Left lung (tissue), 10 donors: ENCODE data around the gene NDEL1. TPM values are rescaled to one million over a fixed set of nuclear protein-coding genes. Genes with fewer than 3 reads are reported as not detected.
"Not testable (repeated sequence)": the region's sequence is repeated elsewhere in the genome, so short reads cannot be mapped to it uniquely, and the experiment has no call there.

ENCODE experiments used
- ATAC-seq: fragments of 200-7000 bp; cut with Tn5 transposase; one replicate; pipeline ENCODE4 v1.9.1; 2020; ENCODE audit warnings: moderate library complexity
- DNase-seq, 4 donors: peaks; one replicate each; pipeline ENCODE4 v3.0.0-alpha.2; 2013 to 2020
- H3K27ac ChIP-seq, 2 donors: fragments of 200-600 bp; sonication (generic) in 1 of 2; one replicate each; pipeline versions ENCODE4 v1.5.0 to v1.8.0; 2020 to 2021
- H3K27me3 ChIP-seq, 2 donors: fragments of 200-600 bp; sonication (generic) in 1 of 2; one replicate each; pipeline versions ENCODE4 v1.5.0 to v1.8.0; 2020 to 2021
- H3K36me3 ChIP-seq, 2 donors: fragments of 200-600 bp; sonication (generic) in 1 of 2; one replicate each; pipeline versions ENCODE4 v1.5.0 to v1.8.0; 2020 to 2021
- H3K4me1 ChIP-seq, 2 donors: fragments of 200-600 bp; one replicate each; pipeline ENCODE4 v1.8.0; 2021
- H3K4me3 ChIP-seq, 2 donors: fragments of 200-600 bp; sonication (generic) in 1 of 2; one replicate each; pipeline versions ENCODE4 v1.5.0 to v1.8.0; 2020 to 2021; ENCODE audit warnings: mild to moderate bottlenecking in 1 of 2
- H3K9me3 ChIP-seq, 2 donors: fragments of 200-600 bp; sonication (generic) in 1 of 2; one replicate each; pipeline versions ENCODE4 v1.5.0 to v1.8.0; 2020 to 2021
- CTCF ChIP-seq, 2 donors: fragments of 200-600 bp; sonication (generic) in 1 of 2; IDR thresholded peaks; one replicate each; pipeline versions ENCODE4 v1.5.0 to v1.8.0; 2021; ENCODE audit warnings: antibody characterized with exemption in 2 of 2
- intact Hi-C, 2 donors: fragments of 100-400 bp; cut with DNase I; formaldehyde crosslinking; loops; one replicate each; pipeline versions ENCODE4 v1.11.2 to v1.14.2; 2022
- polyA plus RNA-seq, 6 donors: library from polyadenylated mRNA; unstranded; fragments of 120-200 nt; gene quantifications; one replicate each; pipeline ENCODE4 v1.2.1, GENCODE V29; 2013; ENCODE audit not compliant: insufficient read length in 6 of 6
- total RNA-seq, 2 donors: library from RNA; stranded (reverse); fragmentation: NEBNext Ultra II Directional; extraction: Animal tissue kit (Norgen Biotek cat#: 25700); gene quantifications; one replicate each; pipeline ENCODE4 v1.2.1, GENCODE V29; 2021
- donor health status: DM: no; HTN: yes; CAD: no.
- donor health status: DM: no; HTN: no; CAD: no.

Gene NDEL1
- total and polyA plus RNA-seq, 8 donors = 57.7 to 84.1 (median 71.0) TPM

GRCh38 chr17:8391711-8392110 lies 44.0 kb upstream of the NDEL1 start:
- Histone ChIP-seq H3K9me3 (no peaks in the 10 kb centered on the region), H3K27me3 (peaks cover 0 to 47% of the 10 kb centered on the region in 2 donors), H3K4me1 (peaks cover 0 to 11% of the 10 kb centered on the region in 2 donors), H3K4me3 (no peak overlapping the region), H3K36me3 (no peaks in the 10 kb centered on the region), H3K27ac (no peak overlapping the region)
- intact Hi-C loops = no loop called here
- no peak for TF ChIP-seq CTCF (IDR thresholded peaks at IDR 0.05)
- DNase-seq (no peak), ATAC-seq (no peak)

GRCh38 chr17:8392274-8392673 lies 43.4 kb upstream of the NDEL1 start:
- Histone ChIP-seq H3K4me1 (peaks cover 0 to 11% of the 10 kb centered on the region in 2 donors), H3K9me3 (no peaks in the 10 kb centered on the region), H3K27me3 (peaks cover 0 to 52% of the 10 kb centered on the region in 2 donors), H3K27ac (no peak overlapping the region), H3K4me3 (no peak overlapping the region), H3K36me3 (no peaks in the 10 kb centered on the region)
- no peak for TF ChIP-seq CTCF (IDR thresholded peaks at IDR 0.05)
- ATAC-seq (no peak), DNase-seq (no peak)
- intact Hi-C loops = no loop called here

GRCh38 chr17:8392674-8393469 lies 42.8 kb upstream of the NDEL1 start:
- H3K27me3 ChIP-seq = peaks cover 0 to 58% of the 10 kb centered on the region in 2 donors
- DNase-seq (no peak), ATAC-seq (no peak)
- H3K27ac ChIP-seq = no peak overlapping the region
- H3K36me3 ChIP-seq = no peaks in the 10 kb centered on the region
- H3K9me3 ChIP-seq = no peaks in the 10 kb centered on the region
- intact Hi-C loops = no loop called here
- peaks cover 0 to 11% of the 10 kb centered on the region in 2 donors for H3K4me1 ChIP-seq
- H3K4me3 ChIP-seq = no peak overlapping the region
- no peak for TF ChIP-seq CTCF (IDR thresholded peaks at IDR 0.05)

- TF ChIP-seq CTCF (IDR thresholded peaks at IDR 0.05) = no peak
- peak overlapping the region in 1 of 2 donors; percentile 5 for H3K27ac ChIP-seq
- DNase-seq (peak in 1 of 4 donors; percentile 15), ATAC-seq (peak; percentile 33)
- H3K4me1 ChIP-seq = peaks cover 0 to 11% of the 10 kb centered on the region in 2 donors
- H3K9me3 ChIP-seq = no peaks in the 10 kb centered on the region
- H3K27me3 ChIP-seq = peaks cover 0 to 66% of the 10 kb centered on the region in 2 donors
- no peak overlapping the region for H3K4me3 ChIP-seq
- no peaks in the 10 kb centered on the region for H3K36me3 ChIP-seq
- intact Hi-C loops = no loop called here
Measured at GRCh38 chr17:8393470-8394231, 42.0 kb upstream of the NDEL1 start.

GRCh38 chr17:8394497-8394896 lies 41.2 kb upstream of the NDEL1 start:
- DNase-seq, H3K9me3 ChIP-seq, H3K27ac ChIP-seq, H3K4me3 ChIP-seq, H3K36me3 ChIP-seq, ATAC-seq, intact Hi-C loops: not testable (repeated sequence)
- peaks cover 0 to 11% of the 10 kb centered on the region in 2 donors for H3K4me1 ChIP-seq
- peaks cover 0 to 74% of the 10 kb centered on the region in 2 donors for H3K27me3 ChIP-seq
